SU-DHL-6 (cell line): ENCODE results near the gene AKAP12.

Experiments used
- CTCF ChIP-seq: fragments of 200-600 bp; sonication (generic); IDR thresholded peaks from one replicate; pipeline ENCODE4 v1.5.1; 2017; ENCODE audit warnings: antibody characterized with exemption, mild to moderate bottlenecking, low read length, moderate library complexity; ENCODE audit not compliant: insufficient read depth, poor library complexity, severe bottlenecking
- EZH2phosphoT487 ChIP-seq: fragments of 200-600 bp; sonication (generic), shearing (Covaris generic); conservative IDR thresholded peaks from 2 replicates; pipeline ENCODE4 v1.6.1; 2018; ENCODE audit warnings: mild to moderate bottlenecking, antibody characterized with exemption, low read length, moderate library complexity, mixed read lengths

- no peak for TF ChIP-seq EZH2phosphoT487
- TF ChIP-seq CTCF, result no peak
Measured at GRCh38 chr6:151322570-151322969, 82.8 kb downstream of the AKAP12 start.
